DMS53 treated with DMSO at 0.1 percent for 48 hours (cell line): ENCODE results near the gene RGS2.

ENCODE experiments used
- DNase-seq: peaks from one replicate; lab custom pipeline; 2025; ENCODE audit not compliant: unreplicated experiment; lab: John Stamatoyannopoulos, UW

Gene RGS2, protein sequence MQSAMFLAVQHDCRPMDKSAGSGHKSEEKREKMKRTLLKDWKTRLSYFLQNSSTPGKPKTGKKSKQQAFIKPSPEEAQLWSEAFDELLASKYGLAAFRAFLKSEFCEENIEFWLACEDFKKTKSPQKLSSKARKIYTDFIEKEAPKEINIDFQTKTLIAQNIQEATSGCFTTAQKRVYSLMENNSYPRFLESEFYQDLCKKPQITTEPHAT

DNA sequence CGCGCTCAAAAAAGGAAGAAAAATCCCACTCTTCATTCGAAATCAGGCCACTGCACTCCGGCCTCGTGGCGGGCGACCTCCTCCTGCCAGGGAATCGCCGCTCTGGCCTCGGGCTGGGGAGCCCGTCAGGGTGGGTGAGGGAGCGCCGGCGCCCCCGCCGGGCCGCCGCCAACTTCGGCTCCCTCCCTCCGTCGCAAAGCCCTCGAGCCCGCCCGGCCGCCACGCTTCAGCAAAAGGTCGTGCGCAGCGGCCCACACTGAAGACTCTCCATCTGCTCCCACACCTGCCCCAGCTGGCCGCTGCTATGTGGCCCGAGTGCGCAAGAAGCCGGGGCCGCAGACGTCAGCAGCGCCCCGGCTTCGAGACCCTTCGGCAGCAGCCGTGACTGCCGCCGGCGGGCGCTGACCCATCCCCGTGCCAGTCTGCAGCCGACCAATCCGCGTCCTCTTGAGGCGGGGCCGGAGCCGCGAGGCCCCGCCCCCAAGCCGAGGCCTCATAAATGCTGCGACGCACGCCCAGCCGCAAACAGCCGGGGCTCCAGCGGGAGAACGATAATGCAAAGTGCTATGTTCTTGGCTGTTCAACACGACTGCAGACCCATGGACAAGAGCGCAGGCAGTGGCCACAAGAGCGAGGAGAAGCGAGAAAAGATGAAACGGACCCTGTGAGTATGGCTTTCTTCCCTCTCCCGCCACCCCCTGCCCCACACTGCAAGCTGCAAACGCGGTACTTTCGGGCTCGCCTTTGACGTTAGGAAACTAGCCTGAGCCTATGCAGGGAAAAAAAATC, at the start of gene RGS2:
TSS of gene RGS2 (plus strand) at position 522 of the 789 bp plus-strand sequence. CDS start at position 555, 33 bp downstream.
- peak; percentile 93 for DNase-seq

DNA sequence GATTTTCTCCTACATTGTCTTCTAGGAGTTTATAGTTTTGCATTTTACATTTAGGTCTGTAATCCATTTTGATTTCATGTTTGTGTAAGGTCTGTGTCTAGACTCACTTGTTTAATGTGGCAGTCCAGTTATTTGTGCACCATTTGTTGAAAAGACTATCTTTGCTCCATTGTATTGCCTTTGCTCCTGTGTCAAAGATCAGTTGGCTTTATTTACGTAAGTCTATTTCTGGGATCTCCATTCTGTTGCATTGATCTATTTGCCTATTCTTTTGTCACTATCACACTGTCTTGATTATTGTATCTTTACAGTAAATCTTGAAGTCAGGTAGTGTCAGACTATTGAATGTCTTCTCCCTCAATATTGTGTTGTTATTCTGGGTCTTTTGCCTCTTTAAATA, 49.7 kb upstream of the RGS2 start:
- no peak for DNase-seq

DNA sequence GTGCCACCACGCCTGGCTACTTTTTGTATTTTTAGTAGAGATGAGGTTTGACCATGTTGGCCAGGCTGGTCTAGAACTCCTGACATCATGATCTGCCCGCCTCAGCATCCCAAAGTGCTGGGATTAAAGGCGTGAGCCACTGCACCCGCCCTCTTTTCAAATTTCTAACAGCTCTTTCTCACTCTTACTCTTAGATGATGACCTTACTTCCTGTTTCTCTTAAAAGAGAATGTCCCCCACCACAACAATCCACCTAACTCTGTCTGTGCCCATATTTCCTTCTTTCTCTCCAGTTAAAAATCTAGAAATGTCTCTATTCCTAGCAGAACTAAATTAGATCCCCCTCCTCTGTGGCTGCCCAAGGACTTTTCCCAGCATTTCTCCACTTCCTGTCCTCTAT, 46.6 kb upstream of the RGS2 start:
- DNase-seq: no peak

DNA sequence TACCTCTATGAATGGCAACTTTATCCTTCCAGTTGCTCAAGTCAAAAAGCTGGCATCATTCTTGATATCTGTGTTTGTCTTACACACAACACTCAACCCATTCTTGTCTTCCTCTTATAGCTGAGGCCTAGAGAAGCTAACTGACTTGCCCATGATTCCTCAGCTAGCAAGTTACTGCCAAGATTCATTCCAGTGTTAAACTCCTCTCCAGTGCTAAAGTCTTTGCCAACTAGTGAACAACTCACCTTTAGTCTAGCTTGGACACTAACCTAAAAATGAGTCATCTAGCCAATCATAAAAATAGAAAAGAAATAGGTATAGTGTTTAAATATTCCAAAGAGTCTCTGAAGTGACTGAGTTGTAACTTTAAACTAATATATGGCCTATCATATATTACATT, 45.6 kb upstream of the RGS2 start:
- no peak for DNase-seq

DNA sequence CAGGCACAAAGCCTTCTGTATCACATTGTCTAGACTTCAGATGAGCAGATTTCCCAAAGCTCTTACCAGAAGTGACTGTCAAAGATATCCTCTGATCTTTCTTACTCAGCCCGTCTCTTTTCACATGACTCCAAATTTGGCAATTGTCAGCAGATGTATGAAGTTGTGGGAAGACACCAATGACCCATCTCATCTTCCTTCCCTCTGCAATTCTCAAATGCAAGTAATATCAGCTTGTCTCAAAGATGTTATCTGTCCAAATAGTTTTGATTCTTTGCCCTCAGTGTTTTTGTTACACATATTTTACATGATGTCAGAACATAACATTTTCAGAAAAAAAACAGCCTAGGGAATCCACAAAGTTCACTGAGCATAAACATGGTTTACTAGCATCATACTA, 45.1 kb upstream of the RGS2 start:
- no peak for DNase-seq

DNA sequence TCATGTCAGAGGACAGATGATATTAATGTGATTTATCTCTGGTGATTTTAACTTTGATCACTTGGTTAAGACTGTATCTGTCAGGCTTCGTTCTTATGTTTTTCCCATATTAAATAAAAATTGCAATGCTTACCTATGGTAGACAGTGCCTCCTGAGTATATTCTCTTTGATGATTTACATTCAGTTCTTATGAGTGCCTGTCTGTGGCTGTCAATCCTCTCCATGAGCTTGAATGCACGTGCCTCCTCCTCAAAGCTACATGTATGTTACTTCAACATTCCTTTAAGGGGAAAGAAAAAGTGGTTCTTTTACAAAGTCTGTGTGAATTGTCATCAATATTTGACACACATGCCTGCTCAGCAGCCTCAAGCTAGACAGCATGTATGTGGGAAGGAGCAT, 44.2 kb upstream of the RGS2 start:
- DNase-seq: no peak

DNA sequence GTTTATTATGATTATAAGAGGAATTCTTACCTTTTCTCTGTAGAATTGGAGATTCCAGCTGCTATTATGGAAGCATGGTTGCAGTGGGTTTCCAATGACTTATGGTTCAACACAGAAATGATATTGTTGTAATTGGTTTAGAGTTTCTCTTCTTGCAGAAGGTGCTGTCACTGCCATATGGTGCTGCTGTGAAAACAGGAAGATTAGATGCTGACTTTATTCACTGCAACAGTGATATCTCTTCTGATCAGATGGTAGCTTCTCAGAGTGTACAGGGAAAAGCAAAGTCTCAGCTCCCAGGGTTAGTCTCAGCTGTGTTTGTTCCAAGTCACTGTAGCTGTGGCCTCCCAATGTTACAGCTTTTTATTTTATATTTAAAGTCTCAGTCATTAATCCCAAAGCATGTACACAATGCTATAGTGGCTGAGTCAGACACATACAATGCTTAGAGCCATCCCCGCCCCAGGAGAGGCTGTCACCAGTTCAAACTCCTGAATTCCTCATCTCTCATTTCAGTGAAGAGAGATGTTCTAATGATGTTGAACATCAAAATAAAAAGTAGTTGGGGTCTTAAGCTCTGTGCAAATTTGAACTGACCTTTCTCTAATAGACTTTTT, 42.7 kb upstream of the RGS2 start:
- no peak for DNase-seq

DNA sequence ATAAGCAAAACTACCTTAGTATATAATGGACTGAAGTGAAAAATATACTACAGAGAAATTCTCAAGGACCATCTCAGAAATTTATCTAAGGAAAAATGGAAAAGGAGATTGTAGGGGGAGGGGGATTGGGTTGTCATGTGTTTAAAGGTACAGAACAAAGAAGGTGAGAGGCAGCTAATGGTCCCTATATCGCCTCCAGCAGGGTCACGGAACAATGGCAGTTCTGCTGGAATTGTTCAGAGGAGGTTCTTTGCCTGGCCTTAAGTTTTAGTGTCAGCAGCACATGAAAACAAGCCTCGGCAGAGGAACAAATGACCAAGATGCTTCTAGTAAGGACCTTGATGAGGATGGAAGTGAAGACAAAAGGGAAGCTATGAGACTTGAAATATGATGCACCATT, 42.0 kb upstream of the RGS2 start:
- no peak for DNase-seq

DNA sequence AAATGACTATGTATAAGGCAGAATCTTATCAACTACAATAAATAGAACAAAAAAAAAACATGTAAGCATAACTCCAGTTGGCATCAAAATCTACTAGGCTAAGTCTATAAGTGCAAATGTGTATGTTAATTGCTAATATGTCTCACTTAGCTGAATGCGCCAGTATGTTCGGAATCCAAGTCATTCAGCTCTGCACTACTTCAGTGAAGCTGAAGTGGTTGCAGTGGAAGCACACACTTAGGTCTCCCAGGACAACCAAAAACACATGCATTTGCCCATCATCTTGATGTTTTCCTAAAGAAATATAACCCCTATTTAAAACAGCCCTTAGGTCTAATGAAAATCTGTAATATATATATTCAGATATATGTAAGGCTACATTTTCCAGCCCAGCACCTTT, 41.0 kb upstream of the RGS2 start:
- DNase-seq: no peak

DNA sequence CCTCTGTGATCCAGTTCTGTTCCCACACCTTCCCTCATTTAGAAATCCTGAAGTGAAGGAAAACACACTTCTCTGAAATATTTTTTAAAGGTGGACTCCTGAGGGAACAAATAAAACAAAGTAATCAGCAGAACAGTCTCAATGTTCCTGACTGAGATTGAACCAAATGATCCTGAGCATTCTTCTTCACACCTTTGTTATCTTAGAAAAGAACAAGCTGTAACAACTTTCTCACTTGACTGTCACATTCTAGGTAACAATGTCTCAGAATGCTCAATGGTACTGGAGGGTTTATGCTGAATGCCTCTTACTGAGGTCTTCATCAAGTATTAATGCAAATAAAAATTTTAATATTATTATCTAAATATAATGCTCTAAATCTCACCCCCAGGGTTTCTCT, 40.4 kb upstream of the RGS2 start:
- no peak for DNase-seq

DNA sequence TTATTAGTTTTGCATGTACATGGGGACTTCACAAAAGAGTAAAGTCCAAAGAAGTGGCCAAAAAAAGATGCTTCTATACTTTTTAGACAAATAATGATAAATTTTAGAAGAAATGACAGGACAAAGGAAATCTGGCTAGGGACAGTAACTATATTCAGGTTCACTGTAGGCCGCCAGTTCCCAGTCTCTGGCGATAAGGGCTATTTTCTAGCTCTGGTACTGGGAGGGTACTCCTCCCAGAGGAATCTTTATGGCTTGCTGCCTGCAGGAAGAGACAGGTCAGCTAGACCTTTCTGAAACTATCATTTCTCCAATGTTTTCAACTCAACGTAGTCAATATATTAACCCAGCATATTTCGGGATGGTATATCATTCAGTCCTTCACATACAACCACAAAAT, 37.5 kb upstream of the RGS2 start:
- no peak for DNase-seq

DNA sequence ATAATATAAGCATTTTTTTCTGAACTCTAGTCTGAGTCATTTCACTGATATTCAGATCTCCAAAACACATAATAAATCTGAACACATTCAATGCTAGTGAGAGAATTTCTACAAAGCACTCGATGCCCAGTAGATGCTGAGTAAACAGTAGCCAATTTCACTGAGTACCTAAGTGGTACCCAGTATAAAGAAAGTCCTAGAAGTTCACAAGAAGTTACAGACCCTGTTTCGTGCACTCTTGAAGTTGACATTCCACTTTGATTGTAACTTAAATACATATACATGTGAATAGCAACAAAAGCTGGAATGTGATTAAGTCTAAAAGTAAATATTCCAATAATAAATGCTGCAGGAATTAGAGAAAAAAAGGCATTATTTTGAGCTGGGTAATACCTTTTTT, 33.2 kb upstream of the RGS2 start:
- DNase-seq: no peak

DNA sequence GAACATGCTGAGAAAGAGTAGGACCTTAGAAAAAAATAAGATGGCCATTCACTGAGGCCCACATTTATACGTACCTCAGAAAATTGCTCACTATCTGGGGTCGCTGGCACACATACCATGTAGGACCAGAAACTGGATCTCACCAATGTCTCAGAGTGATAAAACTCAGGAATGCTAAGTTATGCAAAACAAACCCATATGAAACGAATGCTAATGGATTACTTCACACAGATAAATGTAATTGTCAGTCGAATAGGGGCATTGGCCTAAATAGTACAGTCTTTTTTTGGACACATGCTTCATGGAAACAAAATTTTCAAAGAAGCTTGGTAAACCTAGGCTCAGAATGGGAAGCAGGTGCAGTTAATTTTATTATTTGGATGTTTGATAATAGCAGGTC, 32.6 kb upstream of the RGS2 start:
- no peak for DNase-seq

DNA sequence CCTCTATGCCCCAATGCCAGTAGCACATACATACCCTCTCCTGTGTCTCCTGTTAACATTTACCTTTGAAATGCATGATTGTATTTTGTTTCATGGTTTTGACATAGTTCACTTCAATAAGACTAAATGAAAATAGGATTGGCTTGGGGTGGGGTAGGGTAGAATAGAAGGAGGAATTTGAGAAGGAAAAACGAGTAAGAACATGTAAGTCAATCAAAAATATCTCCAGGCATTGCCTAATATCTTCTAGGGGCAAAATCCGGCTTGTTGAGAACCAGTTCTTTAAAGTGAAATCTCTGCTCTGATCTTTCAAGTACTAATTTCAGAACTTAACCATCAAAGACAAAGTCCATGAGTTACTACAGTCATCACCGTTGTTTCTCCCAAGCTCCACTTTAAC, 31.8 kb upstream of the RGS2 start:
- DNase-seq: no peak

DNA sequence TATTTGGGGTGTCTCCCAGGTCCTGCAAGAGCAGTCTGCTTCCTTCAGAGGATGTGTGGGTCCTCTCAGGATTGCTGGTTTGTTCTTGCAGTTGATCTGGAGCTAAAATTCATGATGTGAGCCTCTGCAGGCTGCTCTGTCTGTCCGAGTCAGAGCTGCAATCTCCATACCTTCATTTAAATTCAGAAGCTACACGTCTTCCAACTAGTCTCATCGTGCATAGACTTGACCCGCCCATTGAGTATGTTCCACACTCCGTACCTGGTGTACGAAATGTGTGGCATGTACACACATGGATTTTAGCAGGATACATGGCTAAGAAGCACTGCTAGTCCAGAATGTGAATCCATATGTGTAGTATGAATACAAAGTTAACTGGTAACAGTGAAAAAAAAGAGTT, 25.0 kb upstream of the RGS2 start:
- no peak for DNase-seq

DNA sequence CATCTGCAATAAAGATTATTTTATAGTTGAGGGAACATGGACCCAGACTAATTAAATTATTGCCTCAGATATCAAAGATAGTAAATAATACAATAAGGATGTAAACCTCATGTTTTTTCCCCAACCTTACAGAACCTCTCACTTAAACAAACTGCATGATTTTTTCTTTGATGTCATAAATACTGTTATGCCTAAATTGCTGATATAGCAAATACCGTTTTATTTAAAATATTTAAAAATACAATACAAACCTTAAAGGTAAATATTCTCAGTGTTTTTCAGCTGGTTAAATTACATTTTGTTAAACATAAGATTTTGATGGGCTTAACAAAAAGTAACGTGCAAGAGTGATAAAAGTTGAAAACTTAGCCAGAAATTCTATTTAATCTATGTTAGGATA, 24.4 kb upstream of the RGS2 start:
- no peak for DNase-seq

DNA sequence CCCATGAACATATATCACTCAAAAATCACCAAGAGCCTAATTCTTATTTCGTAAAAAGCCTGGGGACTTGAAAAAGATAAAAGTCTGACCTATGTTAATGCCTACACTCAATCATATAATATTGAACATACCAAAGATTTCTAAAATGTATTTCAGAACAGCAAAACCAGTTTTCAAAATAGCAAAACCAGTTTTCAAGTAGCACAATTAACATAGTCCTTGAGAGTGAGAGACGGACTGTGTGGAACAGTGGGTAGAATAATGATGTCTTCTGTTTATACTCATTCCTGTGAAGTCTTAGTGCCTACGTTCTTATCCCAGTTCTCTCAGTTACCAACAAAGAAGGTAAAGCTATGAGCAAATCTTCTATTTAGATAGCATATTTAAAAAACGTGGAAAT, 22.3 kb upstream of the RGS2 start:
- peak; percentile 11 for DNase-seq

DNA sequence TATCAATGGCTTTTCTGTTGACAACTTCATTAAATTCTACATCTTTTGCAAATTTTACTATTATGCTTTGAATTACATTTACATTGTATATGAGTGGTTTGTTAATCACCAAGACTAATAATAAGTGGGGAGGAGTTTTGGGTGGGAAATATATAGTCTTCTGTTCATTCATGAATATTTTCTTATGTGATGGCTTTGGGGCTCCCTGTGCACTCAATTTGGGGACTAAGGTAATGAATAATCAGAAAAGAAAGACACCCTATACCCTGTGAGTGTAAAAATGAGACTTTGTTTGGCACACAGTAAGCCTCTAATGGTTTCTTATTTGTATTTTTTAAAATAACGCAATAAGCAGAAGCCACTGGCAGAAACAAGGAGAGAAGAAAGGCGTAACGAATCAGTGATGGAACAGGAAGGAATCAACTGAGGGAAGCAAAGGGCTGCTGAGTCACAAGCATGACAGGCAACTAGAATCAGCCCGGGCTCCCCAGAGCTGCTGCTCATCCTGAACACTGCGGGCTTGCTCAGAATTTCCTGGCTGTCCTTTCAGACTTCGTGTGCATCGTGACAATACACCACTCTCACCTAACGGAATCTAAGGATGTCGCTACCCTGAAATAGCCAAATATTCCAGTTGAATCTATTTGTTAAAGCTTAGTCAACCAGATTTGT, 20.8 kb upstream of the RGS2 start:
- no peak for DNase-seq

DNA sequence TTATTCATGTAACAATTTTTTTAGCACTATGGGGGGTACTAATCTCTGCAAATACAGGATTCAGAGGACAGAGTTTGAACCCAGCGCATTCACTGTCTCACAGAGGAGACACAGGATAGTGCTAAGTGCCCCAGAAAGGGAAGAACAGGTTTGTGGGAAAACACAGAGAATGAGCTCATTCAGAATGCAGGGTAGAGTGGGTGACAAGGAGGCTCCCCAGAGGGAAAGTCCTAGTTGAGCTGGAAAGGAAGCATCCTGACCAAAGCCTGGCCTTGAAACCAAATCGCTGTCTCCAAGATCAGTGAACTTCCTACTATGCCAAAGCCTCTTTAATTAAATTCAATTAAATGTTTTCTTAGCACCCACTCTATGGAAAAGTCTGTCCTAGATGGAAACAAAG, 19.0 kb upstream of the RGS2 start:
- no peak for DNase-seq

DNA sequence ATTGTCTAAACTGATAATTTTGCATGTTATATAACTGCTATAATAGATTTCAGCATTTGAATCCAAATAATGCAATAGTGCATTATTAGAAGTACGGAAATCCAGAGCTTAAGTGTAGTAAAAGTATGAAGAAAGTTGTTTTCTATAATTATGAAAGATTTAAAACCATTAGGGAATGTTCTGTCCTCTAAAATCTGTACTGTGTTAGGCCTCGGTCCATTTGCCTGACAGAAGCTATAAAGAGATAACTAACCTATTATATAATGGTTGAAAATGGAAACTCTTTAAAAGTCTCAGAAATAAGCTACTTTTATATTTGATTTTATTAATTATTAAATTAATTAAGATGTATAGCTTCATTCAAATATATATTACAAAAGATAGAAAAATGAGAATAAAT, 16.2 kb upstream of the RGS2 start:
- DNase-seq: no peak

DNA sequence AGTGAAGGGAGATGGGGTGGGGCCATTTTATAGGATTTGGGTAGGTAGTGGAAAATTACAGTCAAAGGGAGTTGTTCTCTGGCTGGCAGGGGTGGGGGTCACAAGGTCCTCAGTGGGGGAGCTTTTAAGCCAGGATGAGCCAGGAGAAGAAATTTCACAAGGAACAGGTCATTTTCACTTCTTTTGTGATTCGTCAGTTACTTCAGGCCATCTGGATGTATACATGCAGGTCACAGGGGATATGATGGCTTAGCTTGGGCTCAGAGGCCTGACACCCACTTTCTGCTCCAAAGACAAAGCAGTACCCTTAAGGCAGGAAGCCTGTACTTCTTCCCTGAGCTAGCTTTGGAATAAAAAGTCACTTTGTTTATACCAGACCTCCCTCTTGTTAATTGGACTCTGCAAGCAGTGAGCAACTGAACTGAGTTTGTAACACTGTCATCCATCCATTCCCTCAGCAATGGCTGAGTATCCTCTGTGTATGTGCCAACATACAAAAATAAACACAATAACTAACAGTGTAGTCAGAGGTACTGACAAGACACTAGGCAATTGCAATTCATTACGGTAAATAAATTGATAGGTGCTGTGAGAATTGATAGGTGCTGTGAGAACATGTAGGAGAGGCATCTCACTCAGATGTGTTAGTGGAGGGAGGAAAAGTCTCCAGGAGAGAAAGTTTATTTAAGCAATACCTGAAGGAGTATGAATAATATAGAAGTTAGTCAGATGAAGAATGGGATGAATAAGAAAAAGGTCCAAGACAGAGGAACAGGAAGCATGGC, 14.7 kb upstream of the RGS2 start:
- DNase-seq: no peak
